Measurements from ENCODE around the gene KCNT2.
"Not testable (repeated sequence)": the region's sequence is repeated elsewhere in the genome, so short reads cannot be mapped to it uniquely, and the experiment has no call there.

Gene KCNT2

DNA sequence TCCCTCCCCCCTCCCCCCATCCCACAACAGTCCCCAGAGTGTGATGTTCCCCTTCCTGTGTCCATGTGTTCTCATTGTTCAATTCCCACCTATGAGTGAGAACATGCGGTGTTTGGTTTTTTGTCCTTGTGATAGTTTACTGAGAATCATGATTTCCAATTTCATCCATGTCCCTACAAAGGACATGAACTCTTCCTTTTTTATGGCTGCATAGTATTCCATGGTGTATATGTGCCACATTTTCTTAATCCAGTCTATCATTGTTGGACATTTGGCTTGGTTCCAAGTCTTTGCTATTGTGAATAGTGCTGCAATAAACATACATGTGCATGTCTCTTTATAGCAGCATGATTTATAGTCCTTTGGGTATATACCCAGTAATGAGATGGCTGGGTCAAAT, 104.0 kb downstream of the KCNT2 start:
- H3K27ac ChIP-seq (ENCODE audit: low read length); H3K9me3 ChIP-seq (ENCODE audit: control insufficient read depth, low read depth, low read length); H3K4me3 ChIP-seq (ENCODE audit: low read length); H3K4me1 ChIP-seq (ENCODE audit: control insufficient read depth, low read depth, low read length); H3K9ac ChIP-seq (ENCODE audit: low read length); H3K27me3 ChIP-seq (ENCODE audit: control insufficient read depth, insufficient read depth, low read length); H3K36me3 ChIP-seq (ENCODE audit: control insufficient read depth, low read depth, low read length): not testable (repeated sequence)

DNA sequence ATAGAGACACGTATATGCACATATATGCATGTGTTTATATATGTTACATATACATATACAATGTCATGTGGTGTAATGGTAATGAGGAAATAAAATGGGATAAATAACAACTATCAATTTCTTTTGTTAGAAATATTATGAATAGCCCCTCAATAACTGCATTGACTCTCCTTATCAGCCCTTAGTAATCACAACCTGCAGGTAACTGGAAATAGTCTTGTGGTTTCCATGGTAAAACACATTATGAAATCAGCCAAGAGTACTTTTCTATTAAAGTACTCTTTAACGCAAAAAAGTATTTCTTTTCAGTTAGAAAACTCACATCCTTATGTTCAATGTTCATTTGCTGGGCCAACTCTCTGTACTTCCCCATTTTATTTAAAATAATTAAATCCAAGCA, 105.8 kb downstream of the KCNT2 start:
- no peaks in the 10 kb centered on the region for H3K36me3 ChIP-seq (ENCODE audit: control insufficient read depth, low read depth, low read length)
- no peaks in the 10 kb centered on the region for H3K4me1 ChIP-seq (ENCODE audit: control insufficient read depth, low read depth, low read length)
- H3K9ac ChIP-seq (ENCODE audit: low read length) = no peak overlapping the region
- no peaks in the 10 kb centered on the region for H3K9me3 ChIP-seq (ENCODE audit: control insufficient read depth, low read depth, low read length)
- H3K27me3 ChIP-seq (ENCODE audit: control insufficient read depth, insufficient read depth, low read length) = no peaks in the 10 kb centered on the region
- no peak overlapping the region for H3K27ac ChIP-seq (ENCODE audit: low read length)
- H3K4me3 ChIP-seq (ENCODE audit: low read length) = no peak overlapping the region

DNA sequence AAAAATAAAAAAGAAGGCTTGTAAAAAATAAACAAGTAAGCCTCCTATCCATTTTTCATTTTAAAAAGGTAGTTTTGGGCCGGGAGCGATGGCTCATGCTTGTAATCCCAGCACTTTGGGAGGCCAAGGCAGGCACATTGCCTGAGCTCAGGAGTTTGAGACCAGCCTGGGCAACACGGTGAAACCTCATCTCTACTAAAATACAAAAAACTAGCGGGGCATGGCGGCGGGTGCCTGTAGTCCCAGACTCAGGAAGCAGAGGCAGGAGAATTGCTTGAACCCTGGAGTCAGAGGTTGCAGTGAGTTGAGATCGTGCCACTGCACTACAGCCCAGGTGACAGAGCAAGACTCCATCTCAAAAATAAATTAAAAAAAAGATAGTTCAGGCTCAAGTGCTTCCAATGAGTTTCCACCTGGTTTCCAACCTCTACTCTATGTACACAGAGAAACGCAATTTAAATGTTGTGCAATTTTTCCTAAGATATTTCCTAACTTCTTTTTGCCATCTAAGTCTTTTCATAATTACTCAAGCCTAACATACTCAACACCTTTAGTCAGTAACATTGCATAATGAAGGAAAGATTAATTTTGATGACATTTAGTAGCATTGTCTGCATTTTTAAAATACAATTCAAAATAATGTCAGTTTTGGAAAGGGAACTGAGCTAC, 106.3 kb downstream of the KCNT2 start:
- no peaks in the 10 kb centered on the region for H3K9me3 ChIP-seq (ENCODE audit: control insufficient read depth, low read depth, low read length)
- H3K4me3 ChIP-seq (ENCODE audit: low read length) = no peak overlapping the region
- no peak overlapping the region for H3K9ac ChIP-seq (ENCODE audit: low read length)
- H3K27ac ChIP-seq (ENCODE audit: low read length) = no peak overlapping the region
- no peaks in the 10 kb centered on the region for H3K4me1 ChIP-seq (ENCODE audit: control insufficient read depth, low read depth, low read length)
- no peaks in the 10 kb centered on the region for H3K27me3 ChIP-seq (ENCODE audit: control insufficient read depth, insufficient read depth, low read length)
- H3K36me3 ChIP-seq (ENCODE audit: control insufficient read depth, low read depth, low read length) = no peaks in the 10 kb centered on the region

DNA sequence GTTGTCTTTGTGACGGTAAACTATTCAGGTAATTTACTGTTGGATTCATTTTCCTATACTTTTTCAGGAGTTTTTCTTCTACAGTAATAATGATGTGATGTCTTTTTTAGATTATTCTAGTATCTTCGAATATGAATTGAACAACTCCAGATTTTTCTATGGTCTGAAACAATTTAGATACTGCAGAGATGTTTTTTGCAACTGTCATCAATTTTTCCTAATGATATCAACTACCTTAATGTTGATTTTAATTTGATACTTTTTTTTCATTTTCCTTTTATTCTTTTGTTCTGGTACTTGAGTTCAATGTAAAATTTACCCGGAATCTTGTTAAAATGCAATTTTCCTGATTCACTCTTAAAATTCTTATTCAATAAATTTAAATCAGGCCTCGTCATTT, 110.4 kb downstream of the KCNT2 start:
- Histone ChIP-seq H3K4me1 (ENCODE audit: control insufficient read depth, low read depth, low read length) (no peaks in the 10 kb centered on the region), H3K4me3 (ENCODE audit: low read length) (no peak overlapping the region), H3K9ac (ENCODE audit: low read length) (no peak overlapping the region), H3K27ac (ENCODE audit: low read length) (no peak overlapping the region), H3K36me3 (ENCODE audit: control insufficient read depth, low read depth, low read length) (no peaks in the 10 kb centered on the region), H3K9me3 (ENCODE audit: control insufficient read depth, low read depth, low read length) (no peaks in the 10 kb centered on the region), H3K27me3 (ENCODE audit: control insufficient read depth, insufficient read depth, low read length) (no peaks in the 10 kb centered on the region)

DNA sequence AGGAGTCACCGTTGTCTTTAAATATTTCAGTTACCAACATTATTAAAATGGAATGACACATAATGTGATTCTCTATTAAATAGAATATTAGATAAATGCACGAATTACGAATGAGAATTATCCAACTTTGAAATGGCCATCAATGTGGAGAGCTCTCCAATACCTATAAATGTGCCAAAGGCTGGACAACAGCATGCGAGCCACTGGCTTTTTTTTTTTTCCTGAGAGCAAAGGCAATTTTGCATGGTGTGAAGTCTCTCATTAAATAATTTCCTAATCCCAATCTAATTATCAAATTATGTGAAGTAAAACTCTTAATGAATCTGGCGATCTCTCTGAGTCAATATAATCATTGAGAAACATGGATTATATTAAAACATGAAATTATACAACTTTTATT, 113.5 kb downstream of the KCNT2 start:
- no peaks in the 10 kb centered on the region for H3K36me3 ChIP-seq (ENCODE audit: control insufficient read depth, low read depth, low read length)
- H3K4me3 ChIP-seq (ENCODE audit: low read length) = no peak overlapping the region
- H3K9me3 ChIP-seq (ENCODE audit: control insufficient read depth, low read depth, low read length) = no peaks in the 10 kb centered on the region
- H3K4me1 ChIP-seq (ENCODE audit: control insufficient read depth, low read depth, low read length) = no peaks in the 10 kb centered on the region
- no peaks in the 10 kb centered on the region for H3K27me3 ChIP-seq (ENCODE audit: control insufficient read depth, insufficient read depth, low read length)
- no peak overlapping the region for H3K9ac ChIP-seq (ENCODE audit: low read length)
- H3K27ac ChIP-seq (ENCODE audit: low read length) = no peak overlapping the region

DNA sequence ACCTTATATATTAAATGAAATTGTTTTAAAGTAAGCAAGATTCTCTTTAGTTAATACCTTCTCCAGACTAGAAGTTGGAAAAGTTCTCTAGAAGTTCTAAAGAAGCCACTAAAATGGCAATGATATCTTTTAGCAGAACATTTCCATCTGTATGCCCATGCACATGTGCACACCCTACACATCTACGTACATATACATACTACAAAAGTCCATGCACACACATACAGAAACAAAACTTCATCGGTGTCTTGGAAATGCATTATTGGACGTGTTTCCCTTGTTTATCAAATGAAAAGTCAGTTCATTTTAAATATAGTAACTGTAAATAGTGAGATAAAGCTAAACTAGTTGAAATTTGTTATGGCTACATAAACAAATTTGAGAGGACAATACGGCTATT, 114.4 kb downstream of the KCNT2 start:
- no peak overlapping the region for H3K4me3 ChIP-seq (ENCODE audit: low read length)
- H3K27me3 ChIP-seq (ENCODE audit: control insufficient read depth, insufficient read depth, low read length) = no peaks in the 10 kb centered on the region
- no peak overlapping the region for H3K9ac ChIP-seq (ENCODE audit: low read length)
- no peaks in the 10 kb centered on the region for H3K36me3 ChIP-seq (ENCODE audit: control insufficient read depth, low read depth, low read length)
- H3K9me3 ChIP-seq (ENCODE audit: control insufficient read depth, low read depth, low read length) = no peaks in the 10 kb centered on the region
- no peak overlapping the region for H3K27ac ChIP-seq (ENCODE audit: low read length)
- no peaks in the 10 kb centered on the region for H3K4me1 ChIP-seq (ENCODE audit: control insufficient read depth, low read depth, low read length)

DNA sequence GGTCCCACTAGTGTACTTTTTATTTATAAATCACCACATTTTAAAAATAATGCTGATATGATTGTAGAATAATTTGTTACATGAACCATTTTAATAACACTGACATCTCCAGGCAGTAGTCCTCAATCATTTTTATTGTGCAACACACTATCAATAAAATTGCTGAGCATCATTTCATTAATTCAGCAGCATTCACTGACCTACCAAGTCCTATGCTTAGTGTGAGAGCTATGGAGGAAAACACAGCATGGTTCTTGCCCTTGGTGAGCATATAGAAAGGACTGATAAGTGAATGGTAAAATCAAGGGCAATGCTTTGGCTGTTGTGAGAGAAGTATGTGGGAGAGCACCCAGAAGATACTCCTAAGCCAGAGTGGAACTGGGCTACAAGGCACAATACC, 119.7 kb downstream of the KCNT2 start:
- no peaks in the 10 kb centered on the region for H3K36me3 ChIP-seq (ENCODE audit: control insufficient read depth, low read depth, low read length)
- H3K27ac ChIP-seq (ENCODE audit: low read length) = no peak overlapping the region
- H3K4me1 ChIP-seq (ENCODE audit: control insufficient read depth, low read depth, low read length) = no peaks in the 10 kb centered on the region
- no peaks in the 10 kb centered on the region for H3K27me3 ChIP-seq (ENCODE audit: control insufficient read depth, insufficient read depth, low read length)
- no peak overlapping the region for H3K9ac ChIP-seq (ENCODE audit: low read length)
- H3K4me3 ChIP-seq (ENCODE audit: low read length) = no peak overlapping the region
- no peaks in the 10 kb centered on the region for H3K9me3 ChIP-seq (ENCODE audit: control insufficient read depth, low read depth, low read length)

DNA sequence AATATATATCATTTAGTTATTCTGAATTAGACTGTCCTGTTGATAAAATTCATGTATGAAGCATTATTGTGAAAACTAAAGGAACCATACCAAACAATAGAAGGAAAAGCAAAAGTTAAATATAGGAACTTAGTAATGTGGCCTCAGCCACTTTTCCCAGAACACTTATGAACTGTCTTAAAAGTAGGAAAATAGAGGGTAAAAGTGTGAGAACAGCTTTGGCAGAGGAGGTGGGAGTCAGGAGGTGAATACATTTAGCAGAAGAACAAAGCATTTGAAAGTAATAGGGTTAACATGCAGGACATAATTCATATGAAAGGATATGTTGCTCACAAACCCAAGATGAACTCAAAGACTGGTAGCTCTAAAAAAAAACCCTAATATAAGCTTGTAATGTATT, 121.9 kb downstream of the KCNT2 start:
- Histone ChIP-seq H3K27ac (ENCODE audit: low read length) (no peak overlapping the region), H3K9me3 (ENCODE audit: control insufficient read depth, low read depth, low read length) (no peaks in the 10 kb centered on the region), H3K9ac (ENCODE audit: low read length) (no peak overlapping the region), H3K36me3 (ENCODE audit: control insufficient read depth, low read depth, low read length) (no peaks in the 10 kb centered on the region), H3K27me3 (ENCODE audit: control insufficient read depth, insufficient read depth, low read length) (no peaks in the 10 kb centered on the region), H3K4me1 (ENCODE audit: control insufficient read depth, low read depth, low read length) (no peaks in the 10 kb centered on the region), H3K4me3 (ENCODE audit: low read length) (no peak overlapping the region)

DNA sequence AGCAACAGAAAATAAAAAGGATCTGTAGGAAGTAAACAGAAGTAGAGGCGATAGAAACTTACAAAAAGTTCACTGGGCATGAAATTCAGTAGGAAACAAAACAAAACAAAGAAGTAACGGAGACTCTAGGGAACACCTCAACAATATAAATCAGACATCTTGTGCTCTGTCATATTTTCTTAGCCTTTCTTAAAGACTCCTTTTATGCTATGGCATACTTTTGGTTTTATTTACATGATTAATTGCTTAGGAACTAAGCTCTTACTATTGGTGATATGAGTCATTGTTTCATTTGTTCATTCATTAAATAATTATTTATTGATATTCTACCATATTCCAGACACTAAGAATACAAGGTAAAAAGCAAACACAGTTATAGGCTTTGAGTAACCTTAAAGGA, 126.6 kb downstream of the KCNT2 start:
- Histone ChIP-seq H3K9ac (ENCODE audit: low read length) (no peak overlapping the region), H3K27me3 (ENCODE audit: control insufficient read depth, insufficient read depth, low read length) (no peaks in the 10 kb centered on the region), H3K36me3 (ENCODE audit: control insufficient read depth, low read depth, low read length) (peaks cover 3% of the 10 kb centered on the region), H3K4me3 (ENCODE audit: low read length) (no peak overlapping the region), H3K4me1 (ENCODE audit: control insufficient read depth, low read depth, low read length) (no peaks in the 10 kb centered on the region), H3K9me3 (ENCODE audit: control insufficient read depth, low read depth, low read length) (no peaks in the 10 kb centered on the region), H3K27ac (ENCODE audit: low read length) (no peak overlapping the region)

DNA sequence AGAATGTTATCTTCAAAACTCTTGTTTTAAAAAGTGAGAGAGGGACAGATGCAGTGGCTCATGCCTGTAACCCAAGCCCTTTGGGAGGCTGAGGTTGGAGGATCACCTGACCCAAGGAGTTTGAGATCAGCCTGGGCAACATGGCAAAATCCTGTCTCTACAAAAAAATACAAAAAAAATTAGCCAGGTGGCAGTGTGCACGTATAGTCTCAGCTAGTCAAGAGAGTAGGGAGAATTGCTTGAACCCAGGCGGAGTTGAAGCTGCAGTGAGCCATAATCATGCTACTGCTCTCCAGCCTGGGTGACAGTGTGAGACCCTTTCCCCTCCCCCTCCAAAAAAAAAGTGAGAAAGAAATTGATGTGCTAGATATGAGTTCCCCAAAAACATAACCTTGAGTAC, 131.0 kb downstream of the KCNT2 start:
- Histone ChIP-seq H3K9me3 (ENCODE audit: control insufficient read depth, low read depth, low read length) (no peaks in the 10 kb centered on the region), H3K36me3 (ENCODE audit: control insufficient read depth, low read depth, low read length) (peaks cover 3% of the 10 kb centered on the region), H3K27ac (ENCODE audit: low read length) (no peak overlapping the region), H3K27me3 (ENCODE audit: control insufficient read depth, insufficient read depth, low read length) (no peaks in the 10 kb centered on the region), H3K9ac (ENCODE audit: low read length) (no peak overlapping the region), H3K4me1 (ENCODE audit: control insufficient read depth, low read depth, low read length) (no peaks in the 10 kb centered on the region), H3K4me3 (ENCODE audit: low read length) (no peak overlapping the region)

DNA sequence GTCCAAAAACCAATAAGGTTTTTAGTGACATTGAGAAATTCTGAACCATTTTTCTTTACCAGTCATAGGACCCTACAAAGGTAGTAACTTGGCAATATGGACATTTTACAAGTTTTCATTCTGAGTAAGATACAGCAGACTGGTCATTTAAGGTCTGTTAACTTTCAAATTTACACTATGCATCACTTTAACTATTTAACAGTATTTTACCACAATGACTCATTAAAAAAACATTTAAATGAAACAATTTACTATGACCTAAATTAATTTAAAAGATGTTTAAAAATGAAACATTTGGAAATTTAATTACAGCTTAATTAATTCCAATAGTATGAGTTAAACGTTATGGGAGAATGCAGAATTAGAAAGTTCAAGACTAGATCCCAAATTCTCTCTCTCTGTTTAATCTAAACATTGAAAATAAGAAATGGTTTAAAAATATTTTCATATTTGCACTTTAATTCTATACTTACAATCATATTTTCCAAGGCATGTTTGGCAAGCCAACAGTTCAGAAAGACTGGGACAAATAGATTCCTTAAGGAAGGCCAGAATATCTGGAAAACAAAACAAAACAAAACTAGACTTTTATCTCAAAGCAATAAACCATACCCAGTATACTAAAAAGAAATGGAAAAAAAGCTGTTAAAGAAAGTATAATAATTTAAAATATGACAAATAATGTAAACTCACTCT, 140.9 kb downstream of the KCNT2 start:
- no peaks in the 10 kb centered on the region for H3K4me1 ChIP-seq (ENCODE audit: control insufficient read depth, low read depth, low read length)
- no peaks in the 10 kb centered on the region for H3K9me3 ChIP-seq (ENCODE audit: control insufficient read depth, low read depth, low read length)
- no peaks in the 10 kb centered on the region for H3K27me3 ChIP-seq (ENCODE audit: control insufficient read depth, insufficient read depth, low read length)
- H3K4me3 ChIP-seq (ENCODE audit: low read length) = no peak overlapping the region
- H3K9ac ChIP-seq (ENCODE audit: low read length) = no peak overlapping the region
- peak overlapping the region; percentile 37 for H3K27ac ChIP-seq (ENCODE audit: low read length)
- peaks cover 21% of the 10 kb centered on the region for H3K36me3 ChIP-seq (ENCODE audit: control insufficient read depth, low read depth, low read length)

DNA sequence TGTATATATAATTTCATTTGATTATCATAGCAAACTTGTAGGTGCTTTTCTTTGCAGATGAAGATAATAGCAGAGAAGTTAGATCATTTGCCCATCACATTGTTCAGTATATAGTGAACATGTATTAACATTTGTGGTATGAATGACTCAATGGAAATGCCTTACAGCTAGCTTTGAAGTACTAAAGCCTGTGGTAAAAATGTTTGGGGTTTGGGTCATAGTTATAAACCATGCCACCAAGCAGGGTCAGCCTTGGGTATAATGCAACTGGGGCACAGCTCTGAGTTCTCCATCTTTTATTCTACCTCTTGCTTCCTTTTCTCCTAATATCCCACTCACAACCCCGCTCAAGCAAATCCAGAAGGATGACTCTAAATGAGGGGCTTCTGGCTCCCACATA, 141.6 kb downstream of the KCNT2 start:
- H3K27me3 ChIP-seq (ENCODE audit: control insufficient read depth, insufficient read depth, low read length) = no peaks in the 10 kb centered on the region
- H3K9me3 ChIP-seq (ENCODE audit: control insufficient read depth, low read depth, low read length) = no peaks in the 10 kb centered on the region
- no peak overlapping the region for H3K4me3 ChIP-seq (ENCODE audit: low read length)
- no peaks in the 10 kb centered on the region for H3K4me1 ChIP-seq (ENCODE audit: control insufficient read depth, low read depth, low read length)
- H3K9ac ChIP-seq (ENCODE audit: low read length) = no peak overlapping the region
- H3K36me3 ChIP-seq (ENCODE audit: control insufficient read depth, low read depth, low read length) = peaks cover 21% of the 10 kb centered on the region
- peak overlapping the region; percentile 37 for H3K27ac ChIP-seq (ENCODE audit: low read length)
